ENCODE results near the gene LRRC1. TPM values are rescaled to one million over a fixed set of nuclear protein-coding genes. Genes with fewer than 3 reads are reported as not detected.
"Not testable (repeated sequence)": the region's sequence is repeated elsewhere in the genome, so short reads cannot be mapped to it uniquely, and the experiment has no call there.

Gene LRRC1
- total RNA-seq, 1 experiment from 2014 or later, result 18.1 TPM

GRCh38 chr6:53770780-53771249, 24.0 kb upstream of the LRRC1 start:
- TF ChIP-seq CTCF (conservative IDR thresholded peaks at IDR 0.05; ENCODE audit: low read depth, low read length) (no peak), EZH2phosphoT487 (IDR thresholded peaks at IDR 0.05; ENCODE audit: borderline replicate concordance, low read length) (no peak), EZH2 (IDR thresholded peaks at IDR 0.05; ENCODE audit: low read length, unreplicated experiment) (no peak)
- ChIA-PET CTCF (no interaction called here), POLR2A (ENCODE audit: unreplicated experiment) (no interaction called here)
- no peak overlapping the region for H3K27ac ChIP-seq (ENCODE audit: low read length)
- no peak overlapping the region for H3K9ac ChIP-seq (ENCODE audit: low read length)
- no peaks in the 10 kb centered on the region for H3F3A ChIP-seq (ENCODE audit: low read length, unreplicated experiment)
- no peaks in the 10 kb centered on the region for H3K79me2 ChIP-seq (ENCODE audit: low read length)
- H3K4me3 ChIP-seq (ENCODE audit: low read length), result no peak overlapping the region
- H2AFZ ChIP-seq (ENCODE audit: low read length), result no peak overlapping the region
- no peaks in the 10 kb centered on the region for H3K4me1 ChIP-seq (ENCODE audit: insufficient read depth, low read length)
- H3K36me3 ChIP-seq (ENCODE audit: low read depth, low read length), result no peaks in the 10 kb centered on the region
- no peak overlapping the region for H3K4me2 ChIP-seq (ENCODE audit: low read length)
- H4K20me1 ChIP-seq (ENCODE audit: low read length), result no peaks in the 10 kb centered on the region
- intact Hi-C loops (cut with micrococcal nuclease), result no loop called here
- DNase-seq (no peak), ATAC-seq (no peak)
- H3K27me3 ChIP-seq (ENCODE audit: low read length), result no peaks in the 10 kb centered on the region
- H3K9me2 ChIP-seq (replicated peaks; ENCODE audit: low read length), result no peaks in the 10 kb centered on the region
- H3K9me3 ChIP-seq (ENCODE audit: low read length), result no peaks in the 10 kb centered on the region
- BruUV-seq (replicated peaks), result no TSS peak

DNA sequence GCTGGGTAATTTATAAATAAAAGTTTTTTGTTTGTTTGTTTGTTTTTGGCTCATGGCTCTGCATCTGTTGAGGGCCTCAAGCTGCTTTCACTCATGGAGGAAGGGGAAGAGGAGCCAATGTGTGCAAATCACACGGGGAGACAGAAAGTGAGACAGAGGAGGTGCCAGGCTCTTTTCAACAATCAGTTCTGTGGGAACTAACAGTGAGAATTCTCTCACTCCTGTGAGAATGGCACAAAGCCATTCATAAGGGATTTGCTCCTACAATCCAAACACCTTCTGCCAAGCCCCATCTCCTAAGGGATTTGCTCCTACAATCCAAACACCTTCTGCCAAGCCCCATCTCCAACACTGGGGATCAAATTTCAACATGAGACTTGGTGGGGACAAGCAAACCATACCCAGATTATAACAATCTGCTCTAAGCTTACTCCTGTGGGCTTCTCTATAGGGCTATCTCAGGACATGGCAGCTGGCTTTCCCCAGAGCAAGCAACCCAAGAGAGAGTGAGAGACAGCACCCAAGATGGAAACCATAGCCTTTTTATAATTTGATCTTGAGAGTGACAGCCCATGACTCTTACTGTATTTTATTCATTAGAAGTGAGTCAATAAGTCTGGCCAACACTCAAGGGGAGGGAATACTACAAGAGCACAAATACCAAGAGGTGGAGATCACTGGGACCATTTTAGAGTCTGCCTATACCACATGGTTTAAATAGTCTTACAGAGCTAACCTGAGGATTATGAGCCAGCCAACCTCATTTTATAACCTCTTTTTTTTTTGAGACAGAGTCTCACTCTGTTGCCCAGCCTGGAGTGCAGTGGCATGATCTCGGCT, 22.8 kb upstream of the LRRC1 start:
- TF ChIP-seq CTCF (conservative IDR thresholded peaks at IDR 0.05; ENCODE audit: low read depth, low read length), result no peak
- no peak for TF ChIP-seq EZH2 (IDR thresholded peaks at IDR 0.05; ENCODE audit: low read length, unreplicated experiment)
- no peak for TF ChIP-seq EZH2phosphoT487 (IDR thresholded peaks at IDR 0.05; ENCODE audit: borderline replicate concordance, low read length)
- no peaks in the 10 kb centered on the region for H3K4me1 ChIP-seq (ENCODE audit: insufficient read depth, low read length)
- H3K9ac ChIP-seq (ENCODE audit: low read length), result no peak overlapping the region
- H3F3A ChIP-seq (ENCODE audit: low read length, unreplicated experiment), result no peaks in the 10 kb centered on the region
- POLR2A ChIA-PET (ENCODE audit: unreplicated experiment), result interaction anchor here (0.5 kb wide), 1 partner anchor 42 kb away, joined by 3 read pairs; no protein-coding TSS in a partner anchor
- no peaks in the 10 kb centered on the region for H3K79me2 ChIP-seq (ENCODE audit: low read length)
- H3K9me3 ChIP-seq (ENCODE audit: low read length), result no peaks in the 10 kb centered on the region
- no peaks in the 10 kb centered on the region for H3K9me2 ChIP-seq (replicated peaks; ENCODE audit: low read length)
- CTCF ChIA-PET, result no interaction called here
- no TSS peak for BruUV-seq (replicated peaks)
- H3K36me3 ChIP-seq (ENCODE audit: low read depth, low read length), result no peaks in the 10 kb centered on the region
- H2AFZ ChIP-seq (ENCODE audit: low read length), result no peak overlapping the region
- ATAC-seq (no peak), DNase-seq (peak; percentile 15)
- intact Hi-C loops (cut with micrococcal nuclease), result no loop called here
- H3K27me3 ChIP-seq (ENCODE audit: low read length), result no peaks in the 10 kb centered on the region
- H3K4me2 ChIP-seq (ENCODE audit: low read length), result no peak overlapping the region
- no peak overlapping the region for H3K27ac ChIP-seq (ENCODE audit: low read length)
- H3K4me3 ChIP-seq (ENCODE audit: low read length), result no peak overlapping the region
- no peaks in the 10 kb centered on the region for H4K20me1 ChIP-seq (ENCODE audit: low read length)

GRCh38 chr6:53773044-53773696, 21.6 kb upstream of the LRRC1 start:
- ChIA-PET CTCF (no interaction called here), POLR2A (ENCODE audit: unreplicated experiment) (no interaction called here)
- H3K4me3 ChIP-seq (ENCODE audit: low read length), result no peak overlapping the region
- H3K79me2 ChIP-seq (ENCODE audit: low read length), result no peaks in the 10 kb centered on the region
- intact Hi-C loops (cut with micrococcal nuclease), result no loop called here
- DNase-seq, result no peak
- H3K27me3 ChIP-seq (ENCODE audit: low read length), result no peaks in the 10 kb centered on the region
- no peaks in the 10 kb centered on the region for H3K9me2 ChIP-seq (replicated peaks; ENCODE audit: low read length)
- no peaks in the 10 kb centered on the region for H3K4me1 ChIP-seq (ENCODE audit: insufficient read depth, low read length)
- BruUV-seq (replicated peaks), result no TSS peak
- H3K4me2 ChIP-seq (ENCODE audit: low read length), result no peak overlapping the region
- no peak overlapping the region for H3K27ac ChIP-seq (ENCODE audit: low read length)
- no peaks in the 10 kb centered on the region for H3K9me3 ChIP-seq (ENCODE audit: low read length)
- no peaks in the 10 kb centered on the region for H3K36me3 ChIP-seq (ENCODE audit: low read depth, low read length)
- H3K9ac ChIP-seq (ENCODE audit: low read length), result no peak overlapping the region
- ATAC-seq, result no peak
- H4K20me1 ChIP-seq (ENCODE audit: low read length), result no peaks in the 10 kb centered on the region
- H2AFZ ChIP-seq (ENCODE audit: low read length), result no peak overlapping the region
- TF ChIP-seq EZH2phosphoT487 (IDR thresholded peaks at IDR 0.05; ENCODE audit: borderline replicate concordance, low read length) (no peak), EZH2 (IDR thresholded peaks at IDR 0.05; ENCODE audit: low read length, unreplicated experiment) (no peak), CTCF (conservative IDR thresholded peaks at IDR 0.05; ENCODE audit: low read depth, low read length) (no peak)
- no peaks in the 10 kb centered on the region for H3F3A ChIP-seq (ENCODE audit: low read length, unreplicated experiment)

DNA sequence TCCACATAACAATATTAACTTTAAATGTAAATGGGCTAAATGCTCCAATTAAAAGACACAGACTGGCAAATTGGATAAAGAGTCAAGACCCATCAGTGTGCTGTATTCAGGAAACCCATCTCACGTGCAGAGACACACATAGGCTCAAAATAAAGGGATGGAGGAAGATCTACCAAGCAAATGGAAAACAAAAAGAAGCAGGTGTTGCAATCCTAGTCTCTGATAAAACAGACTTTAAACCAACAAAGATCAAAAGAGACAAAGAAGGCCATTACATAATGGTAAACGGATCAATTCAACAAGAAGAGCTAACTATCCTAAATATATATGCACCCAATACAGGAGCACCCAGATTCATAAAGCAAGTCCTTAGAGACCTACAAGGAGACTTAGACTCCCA, 18.7 kb upstream of the LRRC1 start:
- H3K9me2 ChIP-seq (replicated peaks; ENCODE audit: low read length); H3K4me2 ChIP-seq (ENCODE audit: low read length); H3K36me3 ChIP-seq (ENCODE audit: low read depth, low read length); H3K27ac ChIP-seq (ENCODE audit: low read length); DNase-seq; ATAC-seq; H4K20me1 ChIP-seq (ENCODE audit: low read length); intact Hi-C loops (cut with micrococcal nuclease); H3K4me1 ChIP-seq (ENCODE audit: insufficient read depth, low read length); BruUV-seq (replicated peaks); H3K9ac ChIP-seq (ENCODE audit: low read length); H3K79me2 ChIP-seq (ENCODE audit: low read length); H3K4me3 ChIP-seq (ENCODE audit: low read length); H3K9me3 ChIP-seq (ENCODE audit: low read length); POLR2A ChIA-PET (ENCODE audit: unreplicated experiment); H2AFZ ChIP-seq (ENCODE audit: low read length); CTCF ChIA-PET; H3K27me3 ChIP-seq (ENCODE audit: low read length); H3F3A ChIP-seq (ENCODE audit: low read length, unreplicated experiment): not testable (repeated sequence)

Measured in PC-3 (cell line).